H1 (cell line): Measurements from ENCODE around the gene RRM1. TPM values are rescaled to one million over a fixed set of nuclear protein-coding genes. Genes with fewer than 3 reads are reported as not detected.
"Not testable (repeated sequence)": the region's sequence is repeated elsewhere in the genome, so short reads cannot be mapped to it uniquely, and the experiment has no call there.

ENCODE experiments used
- CTCF ChIA-PET: fragments of 300-600 bp; sonication (Branson Sonifier 250); formaldehyde crosslinking; loops from one replicate; lab custom pipeline; 2021; ENCODE audit not compliant: partially characterized antibody; lab: Charles Lee
- POLR2A ChIA-PET: fragments of 300-600 bp; sonication (Branson Sonifier 250); formaldehyde crosslinking; loops from one replicate; lab custom pipeline; 2021; ENCODE audit warnings: inconsistent platforms; ENCODE audit not compliant: partially characterized antibody; lab: Charles Lee
- DNase-seq, 2 experiments: peaks; one replicate each; pipeline versions ENCODE4 v3.0.0 to v3.0.0-alpha.2; 2010 to 2022; ENCODE audit warnings: low spot score in 2 of 2, low read depth in 1 of 2, mixed read lengths in 1 of 2
- FAIRE-seq: peaks from 2 replicates; lab custom pipeline; 2011; peaks lifted over from hg19 to GRCh38; lab: Jason Lieb, UNC
- H2AFZ ChIP-seq: 2 replicates; pipeline ENCODE4 v1.8.1; 2012; ENCODE audit warnings: low read length, inconsistent platforms
- H2AK5ac ChIP-seq: 2 replicates; pipeline ENCODE4 v1.6.1; 2013; ENCODE audit warnings: low read depth, low read length
- H2BK120ac ChIP-seq: replicated peaks from 2 replicates; pipeline ENCODE3; 2013; ENCODE audit warnings: low read depth, low read length, inconsistent platforms
- H2BK12ac ChIP-seq: 2 replicates; pipeline ENCODE4 v1.6.1; 2013; ENCODE audit warnings: low read depth, low read length
- H2BK15ac ChIP-seq: 2 replicates; pipeline ENCODE4 v1.6.1; 2013; ENCODE audit warnings: low read length
- H2BK20ac ChIP-seq: 2 replicates; pipeline ENCODE4 v1.6.1; 2013; ENCODE audit warnings: low read length
- H2BK5ac ChIP-seq: 2 replicates; pipeline ENCODE4 v1.6.1; 2013; ENCODE audit warnings: low read depth, low read length
- H3K14ac ChIP-seq: 2 replicates; pipeline ENCODE4 v1.6.1; 2013; ENCODE audit warnings: inconsistent platforms; ENCODE audit not compliant: insufficient read length
- H3K18ac ChIP-seq: 2 replicates; pipeline ENCODE4 v1.6.1; 2013; ENCODE audit warnings: low read length; ENCODE audit errors: extremely low read depth
- H3K23ac ChIP-seq: 2 replicates; pipeline ENCODE4 v1.6.1; 2013; ENCODE audit warnings: inconsistent platforms; ENCODE audit not compliant: insufficient read length
- H3K23me2 ChIP-seq: 2 replicates; pipeline ENCODE4 v1.6.1; 2013; ENCODE audit warnings: low read depth, low read length
- H3K27ac ChIP-seq: 2 replicates; pipeline ENCODE4 v1.6.1; 2011; ENCODE audit warnings: low read depth, low read length, inconsistent platforms
- H3K27me3 ChIP-seq, 4 experiments: replicated peaks in 1 of 4; 1 replicate in 1 of 4; 2 replicates in 3 of 4; pipeline versions ENCODE4 v1.6.1 to v1.8.1; 2011 to 2013; ENCODE audit warnings: low read length in 3 of 4, mild to moderate bottlenecking in 3 of 4, inconsistent platforms in 2 of 4, mixed read lengths in 2 of 4, moderate library complexity in 1 of 4; ENCODE audit not compliant: control insufficient read depth in 3 of 4, insufficient read depth in 3 of 4; ENCODE audit errors: extremely low read depth in 1 of 4
- H3K36me3 ChIP-seq, 4 experiments: 2 replicates each; pipeline versions ENCODE4 v1.6.1 to v1.8.1; 2011 to 2013; ENCODE audit warnings: mild to moderate bottlenecking in 4 of 4, low read length in 3 of 4, moderate library complexity in 2 of 4, control low read depth in 1 of 4, inconsistent platforms in 1 of 4; ENCODE audit not compliant: insufficient read depth in 4 of 4, control insufficient read depth in 2 of 4
- H3K4ac ChIP-seq: replicated peaks from 2 replicates; pipeline ENCODE3; 2013; ENCODE audit warnings: low read length, low read depth, mixed read lengths, inconsistent platforms; ENCODE audit not compliant: insufficient read length
- H3K4me1 ChIP-seq, 4 experiments: replicated peaks in 1 of 4; 1 replicate in 1 of 4; 2 replicates in 3 of 4; pipeline versions ENCODE4 v1.6.1 to v1.8.1; 2011 to 2013; ENCODE audit warnings: low read length in 3 of 4, inconsistent platforms in 2 of 4, mixed read lengths in 1 of 4; ENCODE audit not compliant: insufficient read depth in 4 of 4, control insufficient read depth in 3 of 4
- H3K4me2 ChIP-seq, 2 experiments: 2 replicates each; pipeline versions ENCODE4 v1.6.1 to v1.8.1; 2011 to 2013; ENCODE audit warnings: low read depth in 2 of 2, low read length in 2 of 2, control low read depth in 1 of 2, inconsistent platforms in 1 of 2, mild to moderate bottlenecking in 1 of 2; ENCODE audit not compliant: insufficient read depth in 1 of 2
- H3K4me3 ChIP-seq, 4 experiments: fragments of 200-600, 300-600 bp in 1 of 4; sonication (generic), shearing (Covaris generic), sonication (Bioruptor Twin) in 1 of 4; 2 replicates each; pipeline versions ENCODE4 v1.5.1 to v1.8.1; 2011 to 2016; ENCODE audit warnings: low read length in 4 of 4, low read depth in 3 of 4, control low read depth in 2 of 4, inconsistent platforms in 2 of 4, mild to moderate bottlenecking in 2 of 4, mixed read lengths in 1 of 4, moderate library complexity in 1 of 4; ENCODE audit not compliant: insufficient read depth in 2 of 4; ENCODE audit errors: extremely low read depth in 1 of 4
- H3K56ac ChIP-seq: replicated peaks from 2 replicates; pipeline ENCODE3; 2013; ENCODE audit warnings: low read depth, mild to moderate bottlenecking, mixed read lengths, low read length, inconsistent platforms; ENCODE audit not compliant: insufficient read length
- H3K79me1 ChIP-seq: 2 replicates; pipeline ENCODE4 v1.6.1; 2013; ENCODE audit warnings: low read depth, low read length, control low read depth
- H3K79me2 ChIP-seq, 2 experiments: 2 replicates each; pipeline versions ENCODE4 v1.6.1 to v1.8.1; 2012 to 2013; ENCODE audit warnings: low read length in 2 of 2, mild to moderate bottlenecking in 2 of 2, inconsistent platforms in 1 of 2; ENCODE audit not compliant: insufficient read depth in 2 of 2, control insufficient read depth in 1 of 2
- H3K9ac ChIP-seq, 4 experiments: replicated peaks in 1 of 4; 1 replicate in 1 of 4; 2 replicates in 3 of 4; pipeline versions ENCODE4 v1.6.1 to v1.8.1; 2011 to 2013; ENCODE audit warnings: low read depth in 3 of 4, low read length in 3 of 4, control low read depth in 2 of 4, mild to moderate bottlenecking in 2 of 4, moderate library complexity in 2 of 4, inconsistent platforms in 1 of 4; ENCODE audit errors: extremely low read depth in 1 of 4
- H3K9me3 ChIP-seq, 2 experiments: 2 replicates each; pipeline versions ENCODE4 v1.6.1 to v1.8.1; 2012 to 2013; ENCODE audit warnings: mild to moderate bottlenecking in 2 of 2, moderate library complexity in 2 of 2, control low read depth in 1 of 2, inconsistent platforms in 1 of 2, low read depth in 1 of 2, low read length in 1 of 2, mixed read lengths in 1 of 2; ENCODE audit not compliant: insufficient read depth in 2 of 2
- H4K20me1 ChIP-seq, 2 experiments: replicated peaks in 1 of 2; 2 replicates each; pipeline versions ENCODE3 to v1.8.1; 2011 to 2013; ENCODE audit warnings: inconsistent platforms in 2 of 2, low read length in 2 of 2, mild to moderate bottlenecking in 1 of 2; ENCODE audit not compliant: insufficient read depth in 2 of 2, control insufficient read depth in 1 of 2
- H4K5ac ChIP-seq: 2 replicates; pipeline ENCODE4 v1.6.1; 2013; ENCODE audit warnings: low read length, low read depth, mixed read lengths, inconsistent platforms; ENCODE audit not compliant: insufficient read length
- H4K8ac ChIP-seq: 2 replicates; pipeline ENCODE4 v1.8.0; 2013; ENCODE audit warnings: mild to moderate bottlenecking, moderate library complexity, low read length, inconsistent platforms; ENCODE audit not compliant: insufficient read depth; ENCODE audit errors: extremely low read depth
- H4K91ac ChIP-seq: replicated peaks from 2 replicates; pipeline ENCODE3; 2013; ENCODE audit warnings: low read length, mixed read lengths, inconsistent platforms; ENCODE audit not compliant: insufficient read length
- WGBS, 2 experiments: shearing (Covaris generic) in 1 of 2; methylation state at CpG; one replicate each; pipeline versions ENCODE4 v1.1.6 to v1.1.7; 2013 to 2015; ENCODE audit warnings: low lambda C conversion rate in 2 of 2, mixed read lengths in 2 of 2, inconsistent platforms in 1 of 2, low coverage in 1 of 2, missing lambda C conversion rate in 1 of 2; ENCODE audit not compliant: insufficient replicate concordance in 2 of 2, insufficient coverage in 1 of 2, insufficient read length in 1 of 2; ENCODE audit errors: extremely low coverage in 1 of 2, missing lambda C conversion rate in 1 of 2; 5-methylcytosine and 5-hydroxymethylcytosine counted together
- polyA plus RNA-seq, 7 experiments: library from polyadenylated mRNA; depleted of rRNA in 3 of 7; stranded (reverse) in 5 of 7; unstranded in 2 of 7; fragments of >200 nt in 5 of 7; fragments of 200-250 nt in 2 of 7; gene quantifications; 1 replicate in 5 of 7; 2 replicates in 1 of 7; 4 replicates in 1 of 7; pipeline versions ENCODE4 v1.2.1 to v1.2.3, GENCODE V29; 2011 to 2013; ENCODE audit warnings: missing spikeins in 2 of 7, mixed read lengths in 2 of 7
- total RNA-seq: library from RNA; stranded (reverse); fragmentation: NEBNext Ultra II Directional; extraction: Animal tissue kit (Norgen Biotek cat#: 25700); gene quantifications from 2 replicates; pipeline ENCODE4 v1.2.1, GENCODE V29; 2021

RRM1 gene
- total and polyA plus RNA-seq, 2 of the 8 experiments (the other 6 are each of a cell fraction or from before 2014, with no cell fraction given) = 63.6 to 126 TPM

DNA sequence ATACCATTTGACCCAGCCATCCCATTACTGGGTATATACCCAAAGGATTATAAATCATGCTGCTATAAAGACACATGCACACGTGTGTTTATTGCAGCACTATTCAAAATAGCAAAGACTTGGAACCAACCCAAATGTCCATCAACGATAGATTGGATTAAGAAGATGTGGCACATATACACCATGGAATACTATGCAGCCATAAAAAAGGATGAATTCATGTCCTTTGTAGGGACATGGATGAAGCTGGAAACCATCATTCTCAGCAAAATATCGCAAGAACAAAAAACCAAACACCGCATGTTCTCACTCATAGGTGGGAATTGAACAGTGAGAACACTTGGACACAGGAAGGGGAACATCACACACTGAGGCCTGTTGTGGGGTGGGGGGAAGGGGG is 41.4 kb upstream of the RRM1 start:
- DNase-seq, H2BK5ac ChIP-seq, H3K4me1 ChIP-seq, H4K91ac ChIP-seq, H3K79me1 ChIP-seq, H3K9me3 ChIP-seq, H4K20me1 ChIP-seq, H2BK12ac ChIP-seq, H3K14ac ChIP-seq, H3K79me2 ChIP-seq, H3K4me3 ChIP-seq, H2BK15ac ChIP-seq, H4K5ac ChIP-seq, H2BK120ac ChIP-seq, H3K9ac ChIP-seq, H2AK5ac ChIP-seq, H3K4ac ChIP-seq, FAIRE-seq, H2AFZ ChIP-seq, POLR2A ChIA-PET, H3K23me2 ChIP-seq, H3K4me2 ChIP-seq, H3K18ac ChIP-seq, H2BK20ac ChIP-seq, H3K56ac ChIP-seq, H3K27me3 ChIP-seq, H3K36me3 ChIP-seq, H3K23ac ChIP-seq, H4K8ac ChIP-seq, H3K27ac ChIP-seq: not testable (repeated sequence)
- CTCF ChIA-PET = interaction anchor here (1.1 to 6.8 kb wide), 4 partner anchors 20 to 204 kb away, joined by 3 to 48 read pairs (median 5); no protein-coding TSS in a partner anchor
- WGBS, 2 experiments = 93% methylated on average over 4 of the region's 4 CpGs; no CpG with 5 or more reads in 1 of the 2 experiments
